Dendritic cell treated with granulocyte-macrophage colony-stimulating factor and Interleukin-4, amounts not matched to agents 40 ng/mL and 50 ng/mL, for 4 days (primary cell): Measurements from ENCODE around the gene CFDP1.
A peak's percentile ranks its signal among the peaks of the same experiment; 100 is the strongest.
"Not testable (repeated sequence)": the region's sequence is repeated elsewhere in the genome, so short reads cannot be mapped to it uniquely, and the experiment has no call there.

ENCODE experiments used
- H3K27ac Mint-ChIP-seq: one replicate; pipeline ENCODE4 v1.8.0; 2022; ENCODE audit warnings: mild to moderate bottlenecking, mixed read lengths
- H3K27me3 Mint-ChIP-seq: one replicate; pipeline ENCODE4 v1.8.0; 2022; ENCODE audit warnings: mild to moderate bottlenecking, mixed read lengths
- H3K36me3 Mint-ChIP-seq: one replicate; pipeline ENCODE4 v1.8.0; 2022; ENCODE audit warnings: low read depth, mixed read lengths
- H3K4me1 Mint-ChIP-seq: one replicate; pipeline ENCODE4 v1.8.0; 2022; ENCODE audit warnings: low read depth, mixed read lengths
- H3K4me3 Mint-ChIP-seq: one replicate; pipeline ENCODE4 v1.8.0; 2022; ENCODE audit warnings: mild to moderate bottlenecking, moderate library complexity, mixed read lengths
- H3K9me3 Mint-ChIP-seq: one replicate; pipeline ENCODE4 v1.8.0; 2022; ENCODE audit warnings: mixed read lengths
- intact Hi-C: fragments of 100-400 bp; cut with micrococcal nuclease; formaldehyde crosslinking; loops from one replicate; pipeline ENCODE4 v1.15.0; 2022

Gene CFDP1

GRCh38 chr16:75446416-75446815 is 13.1 kb upstream of the CFDP1 start:
- Mint-ChIP-seq H3K4me1 (no peaks in the 10 kb centered on the region), H3K27ac (no peak overlapping the region), H3K27me3 (no peaks in the 10 kb centered on the region), H3K4me3 (no peak overlapping the region), H3K36me3 (peaks cover 48% of the 10 kb centered on the region), H3K9me3 (no peaks in the 10 kb centered on the region)
- intact Hi-C loops = no loop called here

- peaks cover 37% of the 10 kb centered on the region for H3K36me3 Mint-ChIP-seq
- H3K27me3 Mint-ChIP-seq = no peaks in the 10 kb centered on the region
- H3K27ac Mint-ChIP-seq = no peak overlapping the region
- no peaks in the 10 kb centered on the region for H3K4me1 Mint-ChIP-seq
- intact Hi-C loops = no loop called here
- no peaks in the 10 kb centered on the region for H3K9me3 Mint-ChIP-seq
- no peak overlapping the region for H3K4me3 Mint-ChIP-seq
Measured at GRCh38 chr16:75445298-75445697, 12.0 kb upstream of the CFDP1 start.

- intact Hi-C loops = no loop called here
- Mint-ChIP-seq H3K4me3 (no peak overlapping the region), H3K4me1 (no peaks in the 10 kb centered on the region), H3K27ac (no peak overlapping the region), H3K36me3 (peaks cover 18% of the 10 kb centered on the region), H3K27me3 (no peaks in the 10 kb centered on the region), H3K9me3 (no peaks in the 10 kb centered on the region)
Measured at GRCh38 chr16:75443298-75443697, 10.0 kb upstream of the CFDP1 start.

- Mint-ChIP-seq H3K9me3 (no peaks in the 10 kb centered on the region), H3K27me3 (peaks cover 7% of the 10 kb centered on the region), H3K4me1 (peaks cover 35% of the 10 kb centered on the region), H3K36me3 (peaks cover 29% of the 10 kb centered on the region), H3K4me3 (peak overlapping the region; percentile 92), H3K27ac (peak overlapping the region; percentile 96)
- intact Hi-C loops = loop anchor here (1.0 to 10.0 kb wide), 5 partner anchors 30 to 214 kb away; partner anchors contain the start of genes ADAT1, TMEM170A and TMEM231
Measured at GRCh38 chr16:75433732-75434413, 570 bp upstream of the CFDP1 start.

GRCh38 chr16:75429621-75430403 is 3.5 kb downstream of the CFDP1 start:
- no peak overlapping the region for H3K27ac Mint-ChIP-seq
- H3K9me3 Mint-ChIP-seq = no peaks in the 10 kb centered on the region
- no peaks in the 10 kb centered on the region for H3K27me3 Mint-ChIP-seq
- peaks cover 39% of the 10 kb centered on the region for H3K4me1 Mint-ChIP-seq
- intact Hi-C loops = loop anchor here (10.0 kb wide), 1 partner anchor 125 kb away; the partner anchor contains the start of gene TMEM231
- no peak overlapping the region for H3K4me3 Mint-ChIP-seq
- peaks cover 43% of the 10 kb centered on the region for H3K36me3 Mint-ChIP-seq

- intact Hi-C loops, H3K27ac Mint-ChIP-seq, H3K9me3 Mint-ChIP-seq, H3K4me3 Mint-ChIP-seq, H3K27me3 Mint-ChIP-seq: not testable (repeated sequence)
- H3K4me1 Mint-ChIP-seq = peaks cover 22% of the 10 kb centered on the region
- peaks cover 21% of the 10 kb centered on the region for H3K36me3 Mint-ChIP-seq
Measured at GRCh38 chr16:75426524-75426923, 6.8 kb downstream of the CFDP1 start.

- intact Hi-C loops, H3K27me3 Mint-ChIP-seq, H3K9me3 Mint-ChIP-seq, H3K27ac Mint-ChIP-seq, H3K4me3 Mint-ChIP-seq: not testable (repeated sequence)
- Mint-ChIP-seq H3K4me1 (peaks cover 28% of the 10 kb centered on the region), H3K36me3 (peaks cover 17% of the 10 kb centered on the region)
Measured at GRCh38 chr16:75424105-75424762, 9.1 kb downstream of the CFDP1 start.

GRCh38 chr16:75423723-75424104 is 9.6 kb downstream of the CFDP1 start:
- Mint-ChIP-seq H3K9me3 (no peaks in the 10 kb centered on the region), H3K27ac (no peak overlapping the region), H3K27me3 (no peaks in the 10 kb centered on the region), H3K4me3 (no peak overlapping the region), H3K4me1 (peaks cover 24% of the 10 kb centered on the region), H3K36me3 (peaks cover 12% of the 10 kb centered on the region)
- intact Hi-C loops = no loop called here

- intact Hi-C loops = no loop called here
- Mint-ChIP-seq H3K4me3 (no peak overlapping the region), H3K9me3 (no peaks in the 10 kb centered on the region), H3K27ac (peak overlapping the region; percentile 66), H3K4me1 (peaks cover 18% of the 10 kb centered on the region), H3K27me3 (no peaks in the 10 kb centered on the region), H3K36me3 (no peaks in the 10 kb centered on the region)
Measured at GRCh38 chr16:75421820-75422126, 11.5 kb downstream of the CFDP1 start.

GRCh38 chr16:75420987-75421819 is 12.1 kb downstream of the CFDP1 start:
- H3K27ac Mint-ChIP-seq = peak overlapping the region; percentile 66

GRCh38 chr16:75416904-75417565 is 16.3 kb downstream of the CFDP1 start:
- peaks cover 27% of the 10 kb centered on the region for H3K36me3 Mint-ChIP-seq
- intact Hi-C loops = no loop called here
- no peak overlapping the region for H3K4me3 Mint-ChIP-seq

More at GRCh38 chr16:75420987-75421819, 12.1 kb downstream of the CFDP1 start:
- no peaks in the 10 kb centered on the region for H3K9me3 Mint-ChIP-seq
- H3K36me3 Mint-ChIP-seq = peaks cover 2% of the 10 kb centered on the region
- H3K4me1 Mint-ChIP-seq = peaks cover 18% of the 10 kb centered on the region
- H3K27me3 Mint-ChIP-seq = no peaks in the 10 kb centered on the region
- H3K4me3 Mint-ChIP-seq = peak overlapping the region; percentile 68
- intact Hi-C loops = no loop called here

GRCh38 chr16:75415169-75415905 is 18.0 kb downstream of the CFDP1 start:
- H3K36me3 Mint-ChIP-seq = peaks cover 44% of the 10 kb centered on the region
- H3K27me3 Mint-ChIP-seq = no peaks in the 10 kb centered on the region
- no peak overlapping the region for H3K4me3 Mint-ChIP-seq
- H3K9me3 Mint-ChIP-seq = no peaks in the 10 kb centered on the region
- no peak overlapping the region for H3K27ac Mint-ChIP-seq
- intact Hi-C loops = no loop called here
- H3K4me1 Mint-ChIP-seq = peaks cover 10% of the 10 kb centered on the region

More at GRCh38 chr16:75416904-75417565, 16.3 kb downstream of the CFDP1 start:
- Mint-ChIP-seq H3K27ac (no peak overlapping the region), H3K4me1 (peaks cover 26% of the 10 kb centered on the region), H3K27me3 (no peaks in the 10 kb centered on the region), H3K9me3 (no peaks in the 10 kb centered on the region)

- intact Hi-C loops = no loop called here
- H3K27me3 Mint-ChIP-seq = no peaks in the 10 kb centered on the region
- peaks cover 7% of the 10 kb centered on the region for H3K4me1 Mint-ChIP-seq
- H3K36me3 Mint-ChIP-seq = peaks cover 55% of the 10 kb centered on the region
- no peak overlapping the region for H3K27ac Mint-ChIP-seq
- H3K4me3 Mint-ChIP-seq = no peak overlapping the region
- no peaks in the 10 kb centered on the region for H3K9me3 Mint-ChIP-seq
Measured at GRCh38 chr16:75413951-75414350, 19.4 kb downstream of the CFDP1 start.
